HL-60 (cell line): ENCODE data around the gene REC114.

Experiments
- DNase-seq, 2 experiments: peaks; one replicate each; pipeline ENCODE4 v3.0.0-alpha.2; 2010 to 2020; ENCODE audit warnings: low read depth in 1 of 2, low spot score in 1 of 2
- H3K27ac ChIP-seq: fragments of 250-450 bp; sonication (Bioruptor Pico); replicated peaks from 2 replicates; pipeline ENCODE4 v1.5.1; 2020; ENCODE audit warnings: mild to moderate bottlenecking, moderate library complexity
- H3K27me3 ChIP-seq: fragments of 250-450 bp; sonication (Bioruptor Pico); 2 replicates; pipeline ENCODE4 v1.5.1; 2021; ENCODE audit warnings: mild to moderate bottlenecking, moderate library complexity; ENCODE audit not compliant: insufficient read depth, poor library complexity, severe bottlenecking
- H3K4me3 ChIP-seq: replicated peaks from 2 replicates; pipeline ENCODE4 v1.5.1; 2011; ENCODE audit warnings: mild to moderate bottlenecking, control low read depth, low read length; ENCODE audit not compliant: insufficient read depth
- GABPA ChIP-seq: IDR thresholded peaks from 2 replicates; pipeline ENCODE4 v1.6.1; 2012; ENCODE audit warnings: low read depth
- POLR2AphosphoS5 ChIP-seq: IDR thresholded peaks from 2 replicates; pipeline ENCODE4 v1.6.1; 2012; ENCODE audit warnings: low read depth
- REST ChIP-seq: IDR thresholded peaks from 2 replicates; pipeline ENCODE4 v1.6.1; 2012; ENCODE audit warnings: low read depth; ENCODE audit not compliant: insufficient replicate concordance
- SPI1 ChIP-seq: IDR thresholded peaks from 2 replicates; pipeline ENCODE4 v1.6.1; 2012; ENCODE audit warnings: low read depth, mild to moderate bottlenecking, borderline replicate concordance
- TF ChIP-seq, protein P1 (sequence below): IDR thresholded peaks from one replicate; pipeline ENCODE4 v1.5.1; 2011; ENCODE audit warnings: low read length, control low read depth, inconsistent platforms; ENCODE audit not compliant: insufficient read depth

The REC114 gene

GRCh38 chr15:73538563-73539211 lies 95.7 kb downstream of the REC114 start:
- Histone ChIP-seq H3K4me3 (no peak overlapping the region), H3K27me3 (no peaks in the 10 kb centered on the region), H3K27ac (no peak overlapping the region)
- DNase-seq = no peak
- TF ChIP-seq, protein P1, sequence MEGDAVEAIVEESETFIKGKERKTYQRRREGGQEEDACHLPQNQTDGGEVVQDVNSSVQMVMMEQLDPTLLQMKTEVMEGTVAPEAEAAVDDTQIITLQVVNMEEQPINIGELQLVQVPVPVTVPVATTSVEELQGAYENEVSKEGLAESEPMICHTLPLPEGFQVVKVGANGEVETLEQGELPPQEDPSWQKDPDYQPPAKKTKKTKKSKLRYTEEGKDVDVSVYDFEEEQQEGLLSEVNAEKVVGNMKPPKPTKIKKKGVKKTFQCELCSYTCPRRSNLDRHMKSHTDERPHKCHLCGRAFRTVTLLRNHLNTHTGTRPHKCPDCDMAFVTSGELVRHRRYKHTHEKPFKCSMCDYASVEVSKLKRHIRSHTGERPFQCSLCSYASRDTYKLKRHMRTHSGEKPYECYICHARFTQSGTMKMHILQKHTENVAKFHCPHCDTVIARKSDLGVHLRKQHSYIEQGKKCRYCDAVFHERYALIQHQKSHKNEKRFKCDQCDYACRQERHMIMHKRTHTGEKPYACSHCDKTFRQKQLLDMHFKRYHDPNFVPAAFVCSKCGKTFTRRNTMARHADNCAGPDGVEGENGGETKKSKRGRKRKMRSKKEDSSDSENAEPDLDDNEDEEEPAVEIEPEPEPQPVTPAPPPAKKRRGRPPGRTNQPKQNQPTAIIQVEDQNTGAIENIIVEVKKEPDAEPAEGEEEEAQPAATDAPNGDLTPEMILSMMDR = no peak
- TF ChIP-seq REST = no peak

DNA sequence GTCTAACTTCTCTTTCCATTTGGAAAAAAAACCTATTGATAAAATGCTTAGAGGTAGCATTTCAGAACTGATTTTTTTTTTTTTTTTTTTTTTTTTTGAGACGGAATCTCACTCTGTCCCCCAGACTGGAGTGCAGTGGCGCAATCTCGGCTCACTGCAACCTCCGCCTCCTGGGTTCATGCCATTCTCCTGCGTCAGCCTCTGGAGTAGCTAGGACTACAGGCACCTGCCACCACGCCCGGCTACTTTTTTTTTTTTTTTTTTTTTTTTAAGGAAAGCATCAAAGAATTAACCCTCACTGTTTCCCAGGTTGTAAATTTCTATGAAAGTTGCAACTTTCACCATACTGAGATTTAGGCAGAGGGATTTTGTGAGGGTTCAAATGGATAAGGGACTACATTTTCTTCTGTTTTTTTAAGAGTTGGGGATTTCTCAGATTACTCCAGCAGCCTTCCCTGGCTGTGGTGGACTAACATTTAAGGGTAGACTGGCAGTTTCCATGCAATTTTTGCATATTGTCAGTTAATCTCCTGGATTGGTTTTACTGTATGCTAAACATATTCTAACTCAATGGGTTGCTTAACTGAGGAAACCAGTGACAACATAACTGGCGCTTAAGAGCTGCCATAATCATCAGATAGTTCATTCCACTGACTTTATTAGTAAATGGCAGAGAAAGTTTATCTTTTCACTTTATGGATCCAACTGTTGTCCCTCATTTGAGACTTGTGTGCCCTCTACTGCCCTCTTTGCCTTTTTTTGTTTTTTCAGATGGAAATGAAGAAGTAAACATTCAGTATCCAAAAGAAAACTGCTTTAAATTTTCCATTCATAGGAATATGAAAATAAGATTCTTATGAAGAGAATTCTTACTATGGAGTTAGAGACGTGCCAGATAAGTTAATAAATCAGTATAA lies 96.5 kb downstream of the REC114 start:
- H3K27ac ChIP-seq = no peak overlapping the region
- H3K4me3 ChIP-seq = no peak overlapping the region
- H3K27me3 ChIP-seq = no peaks in the 10 kb centered on the region
- no peak for DNase-seq
- TF ChIP-seq, protein P1 = no peak

- TF ChIP-seq, protein P1 = no peak
- TF ChIP-seq GABPA = no peak
- no peak for TF ChIP-seq SPI1
- TF ChIP-seq POLR2AphosphoS5 = no peak
- no peak for TF ChIP-seq REST
- DNase-seq = no peak
Observed at GRCh38 chr15:73540161-73540560, 97.2 kb downstream of the REC114 start.

More at GRCh38 chr15:73540161-73540560, 97.2 kb downstream of the REC114 start:
- no peak overlapping the region for H3K27ac ChIP-seq
- H3K4me3 ChIP-seq = no peak overlapping the region
- H3K27me3 ChIP-seq = no peaks in the 10 kb centered on the region
